ENCODE results near the gene PLAAT2. TPM values are rescaled to one million over a fixed set of nuclear protein-coding genes. Genes with fewer than 3 reads are reported as not detected.

PLAAT2 gene
- total RNA-seq, 3 donors from 2014 or later: 1.1 to 2.6 (median 2.0) TPM

GRCh38 chr11:63557570-63557969 is 5.6 kb downstream of the PLAAT2 start:
- no peaks in the 10 kb centered on the region for H3K9me3 ChIP-seq
- intact Hi-C loops (cut with DNase I; ENCODE audit: low total_unique reads): no loop called here
- H3K36me3 ChIP-seq: no peaks in the 10 kb centered on the region
- no peak overlapping the region for H3K4me3 ChIP-seq
- peak in 1 of 2 donors; percentile 13 for DNase-seq (ENCODE audit: low spot score in 2 of 2)
- TF ChIP-seq POLR2A (IDR thresholded peaks at IDR 0.05): no peak
- TF ChIP-seq POLR2AphosphoS5 (IDR thresholded peaks at IDR 0.05): no peak
- TF ChIP-seq CTCF (IDR thresholded peaks at IDR 0.05): no peak
- H3K27ac ChIP-seq: peak overlapping the region; percentile 78 to 89
- no peaks in the 10 kb centered on the region for H3K27me3 ChIP-seq
- H3K4me1 ChIP-seq: peaks cover 0 to 9% of the 10 kb centered on the region in 2 donors

GRCh38 chr11:63556404-63557013 is 6.7 kb downstream of the PLAAT2 start:
- intact Hi-C loops (cut with DNase I; ENCODE audit: low total_unique reads): no loop called here
- Histone ChIP-seq H3K4me1 (peaks cover 0 to 9% of the 10 kb centered on the region in 2 donors), H3K9me3 (no peaks in the 10 kb centered on the region), H3K4me3 (no peak overlapping the region), H3K27me3 (no peaks in the 10 kb centered on the region), H3K27ac (no peak overlapping the region), H3K36me3 (no peaks in the 10 kb centered on the region)
- TF ChIP-seq POLR2A (IDR thresholded peaks at IDR 0.05) (no peak), POLR2AphosphoS5 (IDR thresholded peaks at IDR 0.05) (no peak), CTCF (IDR thresholded peaks at IDR 0.05) (no peak)
- DNase-seq (ENCODE audit: low spot score in 2 of 2): no peak

- H3K9me3 ChIP-seq: no peaks in the 10 kb centered on the region
- H3K27ac ChIP-seq: no peak overlapping the region
- DNase-seq (ENCODE audit: low spot score in 2 of 2): no peak
- intact Hi-C loops (cut with DNase I; ENCODE audit: low total_unique reads): no loop called here
- peaks cover 0 to 5% of the 10 kb centered on the region in 2 donors for H3K4me1 ChIP-seq
- H3K36me3 ChIP-seq: no peaks in the 10 kb centered on the region
- TF ChIP-seq POLR2A (IDR thresholded peaks at IDR 0.05) (no peak), CTCF (IDR thresholded peaks at IDR 0.05) (no peak), POLR2AphosphoS5 (IDR thresholded peaks at IDR 0.05) (no peak)
- no peaks in the 10 kb centered on the region for H3K27me3 ChIP-seq
- no peak overlapping the region for H3K4me3 ChIP-seq
These were observed 8.3 kb downstream of the PLAAT2 start for GRCh38 chr11:63554877-63555223.

GRCh38 chr11:63553759-63554158 is 9.4 kb downstream of the PLAAT2 start:
- DNase-seq (ENCODE audit: low spot score in 2 of 2): peak in 1 of 2 donors; percentile 18
- Histone ChIP-seq H3K27ac (peak overlapping the region; percentile 3 to 35), H3K9me3 (no peaks in the 10 kb centered on the region), H3K27me3 (no peaks in the 10 kb centered on the region), H3K36me3 (no peaks in the 10 kb centered on the region), H3K4me1 (no peaks in the 10 kb centered on the region), H3K4me3 (no peak overlapping the region)
- intact Hi-C loops (cut with DNase I; ENCODE audit: low total_unique reads): no loop called here
- TF ChIP-seq POLR2A (IDR thresholded peaks at IDR 0.05) (no peak), CTCF (IDR thresholded peaks at IDR 0.05) (no peak), POLR2AphosphoS5 (IDR thresholded peaks at IDR 0.05) (no peak)

- no peaks in the 10 kb centered on the region for H3K27me3 ChIP-seq
- no peaks in the 10 kb centered on the region for H3K4me1 ChIP-seq
- H3K27ac ChIP-seq: peak overlapping the region in 1 of 2 donors; percentile 25
- no peak overlapping the region for H3K4me3 ChIP-seq
- TF ChIP-seq CTCF (IDR thresholded peaks at IDR 0.05) (no peak), POLR2AphosphoS5 (IDR thresholded peaks at IDR 0.05) (no peak), POLR2A (IDR thresholded peaks at IDR 0.05) (no peak)
- no peaks in the 10 kb centered on the region for H3K36me3 ChIP-seq
- H3K9me3 ChIP-seq: no peaks in the 10 kb centered on the region
- intact Hi-C loops (cut with DNase I; ENCODE audit: low total_unique reads): no loop called here
- DNase-seq (ENCODE audit: low spot score in 2 of 2): no peak
These were observed 10.3 kb downstream of the PLAAT2 start for GRCh38 chr11:63552921-63553320.

Measured in breast epithelium (tissue), 4 donors.